Measurements from ENCODE around the gene C1orf167. TPM values are rescaled to one million over a fixed set of nuclear protein-coding genes. Genes with fewer than 3 reads are reported as not detected.
A peak's percentile ranks its signal among the peaks of the same experiment; 100 is the strongest.

Gene C1orf167
- total RNA-seq, 1 experiment from 2014 or later: 0.39 TPM

- Histone ChIP-seq H4K8ac (replicated peaks; ENCODE audit: insufficient read length, low read depth, low read length) (no peak overlapping the region), H3K23me2 (ENCODE audit: insufficient read length, low read depth, low read length, poor library complexity, severe bottlenecking) (no peaks in the 10 kb centered on the region), H2BK15ac (ENCODE audit: low read depth, low read length) (no peak overlapping the region), H3K4me2 (ENCODE audit: insufficient read depth, insufficient read length, low read length) (no peak overlapping the region), H3K9me3 (ENCODE audit: control insufficient read depth, low read depth, low read length) (no peaks in the 10 kb centered on the region), H3K14ac (ENCODE audit: insufficient read depth, low read length) (no peak overlapping the region), H4K5ac (ENCODE audit: insufficient read length, low read depth, low read length) (no peak overlapping the region), H3K27ac (ENCODE audit: insufficient read length, low read depth, low read length) (no peak overlapping the region), H2AK5ac (ENCODE audit: insufficient read length, low read length) (no peak overlapping the region), H3K9ac (ENCODE audit: extremely low read depth, insufficient read length, low read length) (no peak overlapping the region), H3K79me1 (ENCODE audit: insufficient read depth, low read depth, low read length, poor library complexity, severe bottlenecking) (no peaks in the 10 kb centered on the region), H2BK12ac (ENCODE audit: insufficient read length, low read depth, low read length) (no peak overlapping the region), H3K4ac (ENCODE audit: low read depth, low read length) (no peak overlapping the region), H4K91ac (ENCODE audit: insufficient read length, low read depth, low read length) (no peak overlapping the region), H3K56ac (ENCODE audit: insufficient read length, low read depth, low read length) (no peak overlapping the region), H3K27me3 (ENCODE audit: insufficient read depth, low read length) (no peaks in the 10 kb centered on the region), H4K20me1 (ENCODE audit: control insufficient read depth, insufficient read depth, insufficient read length) (no peaks in the 10 kb centered on the region), H3K4me1 (ENCODE audit: insufficient read depth, low read length) (peaks cover 6% of the 10 kb centered on the region; the same call in 1 of the 2 replicates), H3T11ph (ENCODE audit: low read length) (no peak overlapping the region), H2BK120ac (ENCODE audit: low read depth, low read length, poor library complexity, severe bottlenecking) (no peak overlapping the region), H3K18ac (ENCODE audit: insufficient read length, low read depth, low read length) (peak overlapping the region; percentile 1), H2BK20ac (ENCODE audit: low read depth, low read length, poor library complexity, severe bottlenecking) (no peak overlapping the region), H2BK5ac (ENCODE audit: insufficient read length, low read length) (no peak overlapping the region), H3K79me2 (ENCODE audit: insufficient read depth, low read length) (no peaks in the 10 kb centered on the region), H3K23ac (ENCODE audit: insufficient read length, low read depth, low read length) (no peak overlapping the region), H2AFZ (ENCODE audit: low read length) (no peak overlapping the region)
- Mint-ChIP-seq H3K27ac (peak overlapping the region in 1 of 3 experiments; percentile 72; a peak in 1 of 7 replicates), H3K4me1 (peaks cover 25 to 34% of the 10 kb centered on the region in 2 experiments), H3K27me3 (ENCODE audit: low read depth) (peaks cover 1% of the 10 kb centered on the region; the same call in 1 of the 2 replicates), H3K4me3 (no peak overlapping the region), H3K36me3 (ENCODE audit: insufficient read depth in 1 of 3, low read depth in 3 of 3) (peaks cover 3 to 20% (median 17%) of the 10 kb centered on the region in 3 experiments; a peak in 5 of 7 replicates), H3K9me3 (no peaks in the 10 kb centered on the region)
- TF ChIP-seq, protein P1, sequence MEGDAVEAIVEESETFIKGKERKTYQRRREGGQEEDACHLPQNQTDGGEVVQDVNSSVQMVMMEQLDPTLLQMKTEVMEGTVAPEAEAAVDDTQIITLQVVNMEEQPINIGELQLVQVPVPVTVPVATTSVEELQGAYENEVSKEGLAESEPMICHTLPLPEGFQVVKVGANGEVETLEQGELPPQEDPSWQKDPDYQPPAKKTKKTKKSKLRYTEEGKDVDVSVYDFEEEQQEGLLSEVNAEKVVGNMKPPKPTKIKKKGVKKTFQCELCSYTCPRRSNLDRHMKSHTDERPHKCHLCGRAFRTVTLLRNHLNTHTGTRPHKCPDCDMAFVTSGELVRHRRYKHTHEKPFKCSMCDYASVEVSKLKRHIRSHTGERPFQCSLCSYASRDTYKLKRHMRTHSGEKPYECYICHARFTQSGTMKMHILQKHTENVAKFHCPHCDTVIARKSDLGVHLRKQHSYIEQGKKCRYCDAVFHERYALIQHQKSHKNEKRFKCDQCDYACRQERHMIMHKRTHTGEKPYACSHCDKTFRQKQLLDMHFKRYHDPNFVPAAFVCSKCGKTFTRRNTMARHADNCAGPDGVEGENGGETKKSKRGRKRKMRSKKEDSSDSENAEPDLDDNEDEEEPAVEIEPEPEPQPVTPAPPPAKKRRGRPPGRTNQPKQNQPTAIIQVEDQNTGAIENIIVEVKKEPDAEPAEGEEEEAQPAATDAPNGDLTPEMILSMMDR (conservative IDR thresholded peaks at IDR 0.05): no peak
- no peak for DNase-seq
- WGBS (ENCODE audit: extremely low coverage, insufficient read length, low lambda C conversion rate): no CpG with 5 or more reads among the region's 16 CpGs
Measured at GRCh38 chr1:11787251-11787803, 25.3 kb downstream of the C1orf167 start.
